ENCODE data around the gene CACNG4.
"Not testable (repeated sequence)": the region's sequence is repeated elsewhere in the genome, so short reads cannot be mapped to it uniquely, and the experiment has no call there.

CACNG4 gene

GRCh38 chr17:66970797-66971196 is 6.3 kb downstream of the CACNG4 start:
- in situ Hi-C loops (cut with HindIII; ENCODE audit: low pct_unique_long_range_greater_than_20kb, low sequenced_read_pairs): no loop called here
- DNase-seq (ENCODE audit: low read depth in 1 of 2, low spot score in 1 of 2): no peak
- no peak for TF ChIP-seq JUND (IDR thresholded peaks at IDR 0.05; ENCODE audit: low read depth)

GRCh38 chr17:66971264-66971663 is 6.8 kb downstream of the CACNG4 start:
- DNase-seq (ENCODE audit: low read depth in 1 of 2, low spot score in 1 of 2): no peak
- in situ Hi-C loops (cut with HindIII; ENCODE audit: low pct_unique_long_range_greater_than_20kb, low sequenced_read_pairs): no loop called here
- TF ChIP-seq JUND (IDR thresholded peaks at IDR 0.05; ENCODE audit: low read depth): no peak

GRCh38 chr17:66971730-66972441 is 7.4 kb downstream of the CACNG4 start:
- TF ChIP-seq JUND (IDR thresholded peaks at IDR 0.05; ENCODE audit: low read depth): no peak
- DNase-seq (ENCODE audit: low read depth in 1 of 2, low spot score in 1 of 2): no peak
- in situ Hi-C loops (cut with HindIII; ENCODE audit: low pct_unique_long_range_greater_than_20kb, low sequenced_read_pairs): no loop called here

- in situ Hi-C loops (cut with HindIII; ENCODE audit: low pct_unique_long_range_greater_than_20kb, low sequenced_read_pairs); DNase-seq (ENCODE audit: low read depth in 1 of 2, low spot score in 1 of 2): not testable (repeated sequence)
These were observed 7.9 kb downstream of the CACNG4 start for GRCh38 chr17:66972442-66972830.

GRCh38 chr17:66975188-66975587 is 10.7 kb downstream of the CACNG4 start:
- TF ChIP-seq JUND (IDR thresholded peaks at IDR 0.05; ENCODE audit: low read depth): no peak
- in situ Hi-C loops (cut with HindIII; ENCODE audit: low pct_unique_long_range_greater_than_20kb, low sequenced_read_pairs): no loop called here
- no peak for DNase-seq (ENCODE audit: low read depth in 1 of 2, low spot score in 1 of 2)

GRCh38 chr17:66975614-66976378 is 11.3 kb downstream of the CACNG4 start:
- no peak for TF ChIP-seq JUND (IDR thresholded peaks at IDR 0.05; ENCODE audit: low read depth)
- in situ Hi-C loops (cut with HindIII; ENCODE audit: low pct_unique_long_range_greater_than_20kb, low sequenced_read_pairs): no loop called here
- peak; percentile 76 for DNase-seq (ENCODE audit: low read depth in 1 of 2, low spot score in 1 of 2)

GRCh38 chr17:66976379-66976663 is 11.8 kb downstream of the CACNG4 start:
- TF ChIP-seq JUND (IDR thresholded peaks at IDR 0.05; ENCODE audit: low read depth): no peak
- in situ Hi-C loops (cut with HindIII; ENCODE audit: low pct_unique_long_range_greater_than_20kb, low sequenced_read_pairs): no loop called here
- no peak for DNase-seq (ENCODE audit: low read depth in 1 of 2, low spot score in 1 of 2)

GRCh38 chr17:66976781-66977201 is 12.3 kb downstream of the CACNG4 start:
- in situ Hi-C loops (cut with HindIII; ENCODE audit: low pct_unique_long_range_greater_than_20kb, low sequenced_read_pairs): no loop called here
- no peak for TF ChIP-seq JUND (IDR thresholded peaks at IDR 0.05; ENCODE audit: low read depth)
- no peak for DNase-seq (ENCODE audit: low read depth in 1 of 2, low spot score in 1 of 2)

- no peak for TF ChIP-seq JUND (IDR thresholded peaks at IDR 0.05; ENCODE audit: low read depth)
- in situ Hi-C loops (cut with HindIII; ENCODE audit: low pct_unique_long_range_greater_than_20kb, low sequenced_read_pairs): no loop called here
- no peak for DNase-seq (ENCODE audit: low read depth in 1 of 2, low spot score in 1 of 2)
These were observed 14.1 kb downstream of the CACNG4 start for GRCh38 chr17:66978514-66979061.

GRCh38 chr17:66980896-66981295 is 16.4 kb downstream of the CACNG4 start:
- DNase-seq (ENCODE audit: low read depth in 1 of 2, low spot score in 1 of 2): no peak
- in situ Hi-C loops (cut with HindIII; ENCODE audit: low pct_unique_long_range_greater_than_20kb, low sequenced_read_pairs): no loop called here
- no peak for TF ChIP-seq JUND (IDR thresholded peaks at IDR 0.05; ENCODE audit: low read depth)

GRCh38 chr17:66981983-66982508 is 17.5 kb downstream of the CACNG4 start:
- TF ChIP-seq JUND (IDR thresholded peaks at IDR 0.05; ENCODE audit: low read depth): no peak
- DNase-seq (ENCODE audit: low read depth in 1 of 2, low spot score in 1 of 2): no peak
- in situ Hi-C loops (cut with HindIII; ENCODE audit: low pct_unique_long_range_greater_than_20kb, low sequenced_read_pairs): no loop called here

- in situ Hi-C loops (cut with HindIII; ENCODE audit: low pct_unique_long_range_greater_than_20kb, low sequenced_read_pairs): no loop called here
- no peak for TF ChIP-seq JUND (IDR thresholded peaks at IDR 0.05; ENCODE audit: low read depth)
- no peak for DNase-seq (ENCODE audit: low read depth in 1 of 2, low spot score in 1 of 2)
These were observed 19.0 kb downstream of the CACNG4 start for GRCh38 chr17:66983414-66984021.

- in situ Hi-C loops (cut with HindIII; ENCODE audit: low pct_unique_long_range_greater_than_20kb, low sequenced_read_pairs): no loop called here
- TF ChIP-seq JUND (IDR thresholded peaks at IDR 0.05; ENCODE audit: low read depth): no peak
- DNase-seq (ENCODE audit: low read depth in 1 of 2, low spot score in 1 of 2): no peak
These were observed 20.2 kb downstream of the CACNG4 start for GRCh38 chr17:66984730-66985129.

Data from T47D (cell line).